Occipital lobe (tissue), 3 donors: ENCODE data around the gene TAS2R46. TPM values are rescaled to one million over a fixed set of nuclear protein-coding genes. Genes with fewer than 3 reads are reported as not detected.
"Not testable (repeated sequence)": the region's sequence is repeated elsewhere in the genome, so short reads cannot be mapped to it uniquely, and the experiment has no call there.

Source experiments
- DNase-seq: peaks from one replicate; lab custom pipeline; 2025; lab: John Stamatoyannopoulos, UW
- small RNA-seq: library from RNA; depleted of rRNA; stranded (forward); fragments of <200 nt; gene quantifications from one replicate; pipeline ENCODE3, GENCODE V24; 2014
- total RNA-seq: library from RNA; depleted of rRNA; stranded (reverse); fragments of >200 nt; gene quantifications from one replicate; pipeline ENCODE4 v1.2.3, GENCODE V29; 2014

Gene TAS2R46
- total RNA-seq, 1 donor from 2014 or later = 12.3 TPM

- no peak for DNase-seq
These were observed 22.9 kb downstream of the TAS2R46 start for GRCh38 chr12:11039171-11039570.

GRCh38 chr12:11033959-11034358, 28.1 kb downstream of the TAS2R46 start:
- DNase-seq = not testable (repeated sequence)

- no peak for DNase-seq
These were observed 30.8 kb downstream of the TAS2R46 start, which contains the start of gene TAS2R31 for GRCh38 chr12:11031307-11031706. TAS2R31 (minus strand) TSS chr12:11031407; CDS start chr12:11031335, 72 bp downstream.

GRCh38 chr12:11026118-11026517, 36.0 kb downstream of the TAS2R46 start:
- no peak for DNase-seq

- DNase-seq = no peak
These were observed 38.7 kb downstream of the TAS2R46 start for GRCh38 chr12:11023387-11023786.

- DNase-seq = no peak
These were observed 39.6 kb downstream of the TAS2R46 start, which contains the start of gene TAS2R19 for GRCh38 chr12:11022520-11022919. TAS2R19 (minus strand) TSS chr12:11022620; CDS start chr12:11022571, 49 bp downstream.

GRCh38 chr12:11016937-11017336, 45.2 kb downstream of the TAS2R46 start:
- DNase-seq = no peak

GRCh38 chr12:11015775-11016430, 46.2 kb downstream of the TAS2R46 start:
- no peak for DNase-seq

- DNase-seq = no peak
These were observed 47.9 kb downstream of the TAS2R46 start for GRCh38 chr12:11014234-11014633.

Small RNA genes lying within 50 kb of the gene (small RNA-seq; reads per million reads assigned to genes)
- not detected for gene AC018630.1

Other genes starting within 250 kb of the TAS2R46 start
- 5.5 TPM for gene TAS2R10, start 235.9 kb downstream of the TAS2R46 start, total RNA-seq
- 4.8 TPM for gene PRR4, start 212.8 kb downstream of the TAS2R46 start, total RNA-seq
- gene PRH1, start 178.0 kb downstream of the TAS2R46 start, total RNA-seq = 95.9 TPM
- 8.3 TPM for gene TAS2R13, start 152.7 kb downstream of the TAS2R46 start, total RNA-seq
- 0.62 TPM for gene PRH2, start 133.1 kb downstream of the TAS2R46 start, total RNA-seq
- gene TAS2R14, start 123.0 kb downstream of the TAS2R46 start, total RNA-seq = 11.4 TPM
- 12.6 TPM for gene TAS2R50, start 75.4 kb downstream of the TAS2R46 start, total RNA-seq
- 22.9 TPM for gene TAS2R20, start 64.0 kb downstream of the TAS2R46 start, total RNA-seq
- 28.7 TPM for gene TAS2R19, start 39.7 kb downstream of the TAS2R46 start, total RNA-seq
- 25.0 TPM for gene TAS2R31, start 30.9 kb downstream of the TAS2R46 start, total RNA-seq
- gene TAS2R43, start 30.0 kb upstream of the TAS2R46 start, total RNA-seq = 13.6 TPM
- 22.1 TPM for gene TAS2R30, start 72.3 kb upstream of the TAS2R46 start, total RNA-seq
- gene SMIM10L1, start 108.9 kb upstream of the TAS2R46 start, total RNA-seq = 13.7 TPM
- gene TAS2R42, start 124.6 kb upstream of the TAS2R46 start, total RNA-seq = not detected
- not detected for gene PRB3, start 207.4 kb upstream of the TAS2R46 start, total RNA-seq
- not detected for gene PRB4, start 248.1 kb upstream of the TAS2R46 start, total RNA-seq